ENCODE results near the gene ABCD4.

GRCh38 chr14:74267588-74267987 is 35.1 kb downstream of the ABCD4 start:
- TF ChIP-seq CTCF (IDR thresholded peaks at IDR 0.05) (no peak), POLR2A (IDR thresholded peaks at IDR 0.05) (no peak), POLR2AphosphoS5 (IDR thresholded peaks at IDR 0.05) (no peak)

All from breast epithelium (tissue), 3 donors.